Measurements from ENCODE around the gene SULT2B1. TPM values are rescaled to one million over a fixed set of nuclear protein-coding genes. Genes with fewer than 3 reads are reported as not detected.

Gene SULT2B1
- total RNA-seq, 2 experiments from 2014 or later, result not detected

DNA sequence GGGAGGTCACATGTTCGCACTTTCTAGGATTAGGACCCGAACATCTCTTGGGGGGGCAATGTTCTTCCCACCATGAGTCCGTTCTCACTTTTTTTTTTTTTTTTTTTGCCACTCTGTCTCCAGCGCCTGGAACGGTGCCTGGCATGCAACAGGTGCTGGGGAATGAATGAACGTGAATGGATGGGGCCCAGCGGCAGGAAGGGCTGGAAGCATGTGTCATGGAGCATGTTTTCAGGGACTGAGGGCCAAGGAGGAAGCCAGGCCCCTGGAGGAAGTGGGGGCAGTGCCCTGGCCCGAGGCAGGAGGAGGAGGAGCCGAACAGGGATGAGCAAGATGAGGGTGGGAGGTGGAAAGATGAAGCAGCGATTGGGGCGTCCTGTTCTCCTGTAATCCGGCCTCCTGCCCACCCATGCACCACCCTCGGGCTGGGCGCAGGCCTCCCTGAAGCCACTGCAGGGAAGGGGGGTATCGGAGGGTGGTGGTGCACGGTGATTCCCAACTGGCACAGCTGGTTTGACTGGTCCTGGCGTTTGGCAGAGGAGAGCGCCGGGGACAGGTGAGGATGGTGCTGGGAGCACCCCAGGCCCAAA, 8.8 kb upstream of the SULT2B1 start:
- Mint-ChIP-seq H3K27me3 (no peaks in the 10 kb centered on the region), H3K36me3 (ENCODE audit: low read depth) (no peaks in the 10 kb centered on the region), H3K4me1 (ENCODE audit: low read depth) (no peaks in the 10 kb centered on the region), H3K4me3 (no peak overlapping the region), H3K27ac (no peak overlapping the region), H3K9me3 (no peaks in the 10 kb centered on the region)
- DNase-seq, result no peak
- intact Hi-C loops (cut with micrococcal nuclease), result no loop called here
- TF ChIP-seq, protein P1, sequence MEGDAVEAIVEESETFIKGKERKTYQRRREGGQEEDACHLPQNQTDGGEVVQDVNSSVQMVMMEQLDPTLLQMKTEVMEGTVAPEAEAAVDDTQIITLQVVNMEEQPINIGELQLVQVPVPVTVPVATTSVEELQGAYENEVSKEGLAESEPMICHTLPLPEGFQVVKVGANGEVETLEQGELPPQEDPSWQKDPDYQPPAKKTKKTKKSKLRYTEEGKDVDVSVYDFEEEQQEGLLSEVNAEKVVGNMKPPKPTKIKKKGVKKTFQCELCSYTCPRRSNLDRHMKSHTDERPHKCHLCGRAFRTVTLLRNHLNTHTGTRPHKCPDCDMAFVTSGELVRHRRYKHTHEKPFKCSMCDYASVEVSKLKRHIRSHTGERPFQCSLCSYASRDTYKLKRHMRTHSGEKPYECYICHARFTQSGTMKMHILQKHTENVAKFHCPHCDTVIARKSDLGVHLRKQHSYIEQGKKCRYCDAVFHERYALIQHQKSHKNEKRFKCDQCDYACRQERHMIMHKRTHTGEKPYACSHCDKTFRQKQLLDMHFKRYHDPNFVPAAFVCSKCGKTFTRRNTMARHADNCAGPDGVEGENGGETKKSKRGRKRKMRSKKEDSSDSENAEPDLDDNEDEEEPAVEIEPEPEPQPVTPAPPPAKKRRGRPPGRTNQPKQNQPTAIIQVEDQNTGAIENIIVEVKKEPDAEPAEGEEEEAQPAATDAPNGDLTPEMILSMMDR (IDR thresholded peaks at IDR 0.05), result no peak
- no peak for ATAC-seq
- ChIA-PET CTCF (no interaction called here), POLR2A (no interaction called here)

DNA sequence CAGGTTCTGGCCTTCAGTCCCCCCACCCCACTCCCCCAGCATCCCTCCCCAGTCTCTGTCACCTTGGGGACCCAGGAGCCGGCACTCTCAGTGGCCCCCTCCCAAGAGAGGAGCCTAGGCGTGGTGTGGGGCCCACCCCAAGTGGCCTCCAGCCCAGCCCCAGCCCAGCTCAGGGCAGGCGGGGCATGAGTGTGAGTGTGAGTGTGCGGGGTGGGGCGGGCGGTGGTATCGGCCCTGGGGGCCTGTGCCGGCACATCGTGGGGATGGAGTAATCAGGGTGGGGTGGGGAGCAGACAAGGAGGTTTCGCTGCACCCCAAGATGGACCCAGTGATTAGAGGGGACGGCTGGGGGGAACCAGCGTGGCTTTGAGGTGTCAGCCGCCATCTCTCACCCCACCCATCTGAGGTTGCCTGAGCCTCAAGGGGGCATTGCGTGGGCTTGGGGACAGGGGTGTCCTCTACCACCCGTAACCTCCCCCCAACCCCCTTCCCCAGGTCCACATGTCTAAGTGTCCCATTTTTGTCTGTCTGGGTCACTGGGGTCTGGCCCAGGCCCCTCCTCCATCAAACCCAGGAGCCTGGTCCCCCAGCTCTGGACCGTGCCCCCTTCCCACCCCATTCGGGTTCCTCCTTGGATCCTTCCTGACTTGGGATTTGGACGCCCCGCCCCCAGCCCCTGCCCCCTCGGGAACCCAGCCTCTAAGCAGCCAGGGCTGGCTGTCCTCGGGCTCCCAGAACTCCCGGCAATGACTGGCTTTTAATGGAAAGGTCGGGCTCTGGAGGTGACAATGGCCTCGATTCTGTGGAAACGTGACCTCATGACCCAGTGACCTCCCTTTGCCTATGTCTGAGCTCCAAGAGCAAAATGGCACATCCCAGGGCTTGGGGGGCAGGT, 6.9 kb upstream of the SULT2B1 start:
- ATAC-seq (no peak), DNase-seq (no peak)
- H3K4me3 Mint-ChIP-seq, result no peak overlapping the region

DNA sequence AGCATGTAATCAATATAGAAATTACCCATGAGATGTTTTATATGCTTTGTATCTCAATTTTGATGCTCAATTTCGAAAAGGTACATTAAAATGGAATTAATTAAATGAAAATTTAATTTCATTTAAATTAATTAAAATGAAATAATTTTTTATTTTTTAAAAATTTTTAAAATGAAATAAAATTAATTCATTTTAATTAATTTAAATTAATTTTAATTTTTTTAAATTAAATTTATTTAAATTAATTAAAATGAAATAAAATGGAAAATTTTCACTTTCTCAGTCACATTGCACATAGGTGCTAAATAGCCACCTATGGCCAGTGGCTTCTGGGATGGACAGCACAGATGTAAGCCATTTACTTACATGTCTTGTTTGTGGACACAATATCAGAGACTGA, 4.2 kb upstream of the SULT2B1 start:
- Mint-ChIP-seq H3K4me3 (no peak overlapping the region), H3K36me3 (ENCODE audit: low read depth) (no peaks in the 10 kb centered on the region), H3K9me3 (no peaks in the 10 kb centered on the region), H3K27me3 (no peaks in the 10 kb centered on the region), H3K27ac (no peak overlapping the region), H3K4me1 (ENCODE audit: low read depth) (no peaks in the 10 kb centered on the region)
- intact Hi-C loops (cut with micrococcal nuclease), result no loop called here
- DNase-seq (no peak), ATAC-seq (no peak)
- POLR2A ChIA-PET, result no interaction called here
- TF ChIP-seq, protein P1 (IDR thresholded peaks at IDR 0.05), result no peak
- CTCF ChIA-PET, result no interaction called here

More for the DNA sequence above, 6.9 kb upstream of the SULT2B1 start:
- POLR2A ChIA-PET, result no interaction called here
- CTCF ChIA-PET, result interaction anchor here (0.6 kb wide), 1 partner anchor 35 kb away, joined by 3 read pairs; no protein-coding TSS in a partner anchor
- H3K4me1 Mint-ChIP-seq (ENCODE audit: low read depth), result no peaks in the 10 kb centered on the region
- no peaks in the 10 kb centered on the region for H3K36me3 Mint-ChIP-seq (ENCODE audit: low read depth)
- TF ChIP-seq, protein P1 (IDR thresholded peaks at IDR 0.05), result no peak
- intact Hi-C loops (cut with micrococcal nuclease), result no loop called here
- no peaks in the 10 kb centered on the region for H3K9me3 Mint-ChIP-seq
- no peak overlapping the region for H3K27ac Mint-ChIP-seq
- H3K27me3 Mint-ChIP-seq, result no peaks in the 10 kb centered on the region

DNA sequence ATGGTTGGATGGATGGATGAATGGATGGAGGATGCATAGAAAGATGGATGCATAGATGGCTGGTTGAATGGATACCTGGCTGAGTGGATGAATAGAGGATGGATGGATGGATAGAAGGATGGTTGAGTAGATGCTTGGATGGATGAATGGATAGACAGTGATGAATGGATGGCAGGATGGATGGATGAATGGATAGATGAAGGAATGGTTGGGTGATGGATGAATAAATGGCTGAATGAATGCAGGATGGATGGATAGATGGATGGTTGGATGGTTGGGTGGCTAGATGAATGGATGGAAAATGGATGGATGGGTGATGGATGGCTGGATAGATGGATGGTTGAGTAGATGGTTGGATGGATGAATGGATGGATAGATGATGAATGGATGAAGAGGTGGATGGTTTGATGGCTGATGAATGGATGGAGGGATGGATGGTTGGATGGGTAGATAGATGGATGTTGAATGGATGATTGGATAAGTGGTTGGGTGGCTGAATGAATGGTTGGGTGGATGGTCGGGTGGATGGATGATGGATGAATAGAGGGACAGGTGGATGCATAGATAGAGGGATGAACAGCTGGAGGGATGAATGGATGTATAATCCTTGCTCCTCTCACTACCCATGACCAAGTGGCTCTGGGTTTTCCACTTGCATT, 3.6 kb upstream of the SULT2B1 start:
- no peak for DNase-seq
- no peak overlapping the region for H3K4me3 Mint-ChIP-seq
- ATAC-seq, result no peak
- H3K27me3 Mint-ChIP-seq, result no peaks in the 10 kb centered on the region
- no peaks in the 10 kb centered on the region for H3K4me1 Mint-ChIP-seq (ENCODE audit: low read depth)
- no peak overlapping the region for H3K27ac Mint-ChIP-seq
- no peaks in the 10 kb centered on the region for H3K36me3 Mint-ChIP-seq (ENCODE audit: low read depth)
- POLR2A ChIA-PET, result no interaction called here
- intact Hi-C loops (cut with micrococcal nuclease), result no loop called here
- TF ChIP-seq, protein P1 (IDR thresholded peaks at IDR 0.05), result no peak
- H3K9me3 Mint-ChIP-seq, result no peaks in the 10 kb centered on the region
- CTCF ChIA-PET, result no interaction called here

Data from activated CD8-positive, alpha-beta T cell treated with anti-CD3 and anti-CD28 coated beads for 36 hours (primary cell).